Ovary (tissue), 3 donors: ENCODE results near the gene MMP24OS.

ENCODE experiments used
- POLR2A ChIP-seq: fragments of 450-650 bp; IDR thresholded peaks from one replicate; pipeline ENCODE4 v1.6.1; 2017; ENCODE audit warnings: antibody characterized with exemption, mild to moderate bottlenecking, moderate library complexity
- TF ChIP-seq, protein P1 (sequence below), 3 donors: fragments of 450-650 bp in 2 of 3; fragments of 200-600 bp in 1 of 3; IDR thresholded peaks; one replicate each; pipeline versions ENCODE4 v1.5.1 to v1.8.0; 2016 to 2022; ENCODE audit warnings: antibody characterized with exemption in 3 of 3, mild to moderate bottlenecking in 1 of 3
- donor health status: DM: no; HTN: no; CAD: no.

DNA sequence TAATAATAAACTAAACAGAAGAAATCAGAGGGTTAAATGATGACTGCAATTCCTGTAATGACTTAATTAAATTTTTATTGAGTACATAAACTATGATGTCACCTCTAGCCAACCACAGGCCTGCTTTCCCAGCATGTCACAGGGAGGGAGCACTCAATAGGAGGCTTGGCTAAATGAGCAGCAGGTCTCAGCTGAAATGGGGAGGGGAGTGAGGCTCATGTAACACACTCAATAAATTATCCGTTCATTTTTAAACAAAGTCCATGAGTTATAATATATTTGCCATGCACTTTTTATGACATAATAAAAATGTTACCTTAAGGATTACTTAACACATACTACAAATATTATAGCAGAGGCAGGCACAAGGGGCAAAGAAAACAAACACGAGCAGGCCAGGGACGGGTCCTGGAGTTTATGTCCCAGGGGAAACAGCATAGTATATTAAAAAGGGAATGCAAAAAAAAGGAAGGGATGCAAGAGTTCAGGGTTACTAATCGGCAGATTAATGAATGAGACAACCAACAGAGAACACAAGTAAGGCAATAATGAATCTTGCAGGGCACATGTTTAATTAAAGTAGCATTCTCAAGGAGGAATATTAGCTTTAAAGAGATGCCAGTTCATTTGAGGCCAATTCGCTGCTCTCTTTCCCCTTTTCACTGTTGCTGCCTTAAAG lies 41.4 kb upstream of the MMP24OS start:
- TF ChIP-seq, protein P1, sequence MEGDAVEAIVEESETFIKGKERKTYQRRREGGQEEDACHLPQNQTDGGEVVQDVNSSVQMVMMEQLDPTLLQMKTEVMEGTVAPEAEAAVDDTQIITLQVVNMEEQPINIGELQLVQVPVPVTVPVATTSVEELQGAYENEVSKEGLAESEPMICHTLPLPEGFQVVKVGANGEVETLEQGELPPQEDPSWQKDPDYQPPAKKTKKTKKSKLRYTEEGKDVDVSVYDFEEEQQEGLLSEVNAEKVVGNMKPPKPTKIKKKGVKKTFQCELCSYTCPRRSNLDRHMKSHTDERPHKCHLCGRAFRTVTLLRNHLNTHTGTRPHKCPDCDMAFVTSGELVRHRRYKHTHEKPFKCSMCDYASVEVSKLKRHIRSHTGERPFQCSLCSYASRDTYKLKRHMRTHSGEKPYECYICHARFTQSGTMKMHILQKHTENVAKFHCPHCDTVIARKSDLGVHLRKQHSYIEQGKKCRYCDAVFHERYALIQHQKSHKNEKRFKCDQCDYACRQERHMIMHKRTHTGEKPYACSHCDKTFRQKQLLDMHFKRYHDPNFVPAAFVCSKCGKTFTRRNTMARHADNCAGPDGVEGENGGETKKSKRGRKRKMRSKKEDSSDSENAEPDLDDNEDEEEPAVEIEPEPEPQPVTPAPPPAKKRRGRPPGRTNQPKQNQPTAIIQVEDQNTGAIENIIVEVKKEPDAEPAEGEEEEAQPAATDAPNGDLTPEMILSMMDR (IDR thresholded peaks at IDR 0.05) = no peak
- TF ChIP-seq POLR2A = no peak
